CD8-positive, alpha-beta memory T cell (primary cell): Measurements from ENCODE around the gene RPS3. TPM values are rescaled to one million over a fixed set of nuclear protein-coding genes. Genes with fewer than 3 reads are reported as not detected.

ENCODE experiments used
- CTCF ChIA-PET: fragments of 350-600 bp; sonication (Branson Sonifier 250); formaldehyde crosslinking; loops from one replicate; lab custom pipeline; 2021; ENCODE audit warnings: antibody characterized with exemption; lab: Charles Lee
- POLR2A ChIA-PET: fragments of 350-600 bp; sonication (Branson Sonifier 250); formaldehyde crosslinking; loops from one replicate; lab custom pipeline; 2021; ENCODE audit warnings: antibody characterized with exemption; lab: Charles Lee
- DNase-seq, 5 donors: peaks; one replicate each; pipeline versions ENCODE4 v3.0.0 to v3.0.0-alpha.2; 2020 to 2022; ENCODE audit warnings: mixed read lengths in 1 of 5
- H3K27ac ChIP-seq: one replicate; pipeline ENCODE4 v1.7.0; 2013; ENCODE audit warnings: low read depth, mild to moderate bottlenecking, low read length, moderate library complexity
- H3K27me3 ChIP-seq: 2 replicates; pipeline ENCODE4 v1.7.0; 2013; ENCODE audit warnings: low read length, mild to moderate bottlenecking; ENCODE audit not compliant: insufficient read depth, poor library complexity, severe bottlenecking
- H3K36me3 ChIP-seq: 2 replicates; pipeline ENCODE4 v1.7.0; 2013; ENCODE audit warnings: mild to moderate bottlenecking, low read length, moderate library complexity; ENCODE audit not compliant: insufficient read depth
- H3K4me1 ChIP-seq: 2 replicates; pipeline ENCODE4 v1.7.0; 2013; ENCODE audit warnings: mild to moderate bottlenecking, low read length, moderate library complexity; ENCODE audit not compliant: insufficient read depth
- H3K4me3 ChIP-seq: 2 replicates; pipeline ENCODE4 v1.7.0; 2013; ENCODE audit warnings: mild to moderate bottlenecking, low read length
- H3K9me3 ChIP-seq: 2 replicates; pipeline ENCODE4 v1.7.0; 2013; ENCODE audit warnings: mild to moderate bottlenecking, low read length
- H3K27ac Mint-ChIP-seq, 8 donors: one replicate each; pipeline ENCODE4 v1.8.0; 2020 to 2021; ENCODE audit warnings: mixed read lengths in 8 of 8, mild to moderate bottlenecking in 6 of 8, inconsistent platforms in 3 of 8, moderate library complexity in 3 of 8
- H3K27me3 Mint-ChIP-seq, 2 donors: one replicate each; pipeline ENCODE4 v1.8.0; 2020 to 2021; ENCODE audit warnings: mixed read lengths in 2 of 2, mild to moderate bottlenecking in 1 of 2, moderate library complexity in 1 of 2
- H3K36me3 Mint-ChIP-seq, 3 donors: one replicate each; pipeline ENCODE4 v1.8.0; 2020 to 2021; ENCODE audit warnings: mixed read lengths in 3 of 3, inconsistent platforms in 1 of 3, mild to moderate bottlenecking in 1 of 3
- H3K4me1 Mint-ChIP-seq, 3 donors: one replicate each; pipeline ENCODE4 v1.8.0; 2020 to 2021; ENCODE audit warnings: mixed read lengths in 3 of 3, inconsistent platforms in 1 of 3, mild to moderate bottlenecking in 1 of 3
- H3K4me3 Mint-ChIP-seq, 7 donors: one replicate each; pipeline ENCODE4 v1.8.0; 2020 to 2021; ENCODE audit warnings: mixed read lengths in 7 of 7, mild to moderate bottlenecking in 6 of 7, moderate library complexity in 4 of 7, inconsistent platforms in 2 of 7
- H3K9me3 Mint-ChIP-seq, 5 donors: one replicate each; pipeline ENCODE4 v1.8.0; 2020 to 2022; ENCODE audit warnings: mixed read lengths in 5 of 5, mild to moderate bottlenecking in 3 of 5, moderate library complexity in 2 of 5, inconsistent platforms in 1 of 5
- polyA plus RNA-seq: library from polyadenylated mRNA; unstranded; fragments of 300-500 nt; fragmentation: Illumina TruSeq; gene quantifications from one replicate; pipeline ENCODE4 v1.2.3, GENCODE V29; 2021
- total RNA-seq, 2 experiments: library from RNA; stranded (reverse); gene quantifications; one replicate each; pipeline ENCODE4 v1.2.3, GENCODE V29; 2021

The RPS3 gene
- total and polyA plus RNA-seq, 3 experiments from 2014 or later, result 3,916 to 4,910 (median 3,935) TPM

DNA sequence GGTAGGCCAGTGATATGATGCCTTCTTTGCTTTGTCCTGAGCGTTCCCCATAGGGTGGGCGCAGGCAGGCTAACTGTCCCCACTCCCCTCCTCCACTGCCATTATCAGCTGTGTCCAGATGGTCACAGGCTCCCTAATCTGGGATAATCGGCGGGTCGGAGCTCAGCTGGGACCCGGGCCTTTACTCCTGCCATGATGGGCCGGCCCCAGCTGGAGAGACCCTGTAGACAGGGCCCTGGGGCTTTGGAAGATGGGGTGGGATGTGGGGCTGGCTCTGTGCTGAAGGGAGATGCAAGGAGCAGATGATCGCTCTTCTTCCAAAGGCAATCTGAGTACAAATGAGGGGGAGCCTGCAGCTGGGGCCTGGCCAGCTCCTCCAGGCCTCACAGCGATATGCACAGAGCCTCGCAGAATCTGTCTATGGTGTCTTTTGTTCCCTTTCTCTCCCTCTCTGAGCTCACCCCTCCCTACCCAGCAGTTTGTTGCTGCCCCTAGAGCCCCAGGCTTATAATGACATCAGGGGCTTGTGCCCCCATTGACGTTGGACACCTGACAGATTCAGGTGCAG is 21.8 kb downstream of the RPS3 start:
- CTCF ChIA-PET, result no interaction called here
- Mint-ChIP-seq H3K27ac (peak overlapping the region in 1 of 8 donors; percentile 7), H3K9me3 (no peaks in the 10 kb centered on the region), H3K36me3 (peaks cover 0 to 31% (median 0%) of the 10 kb centered on the region in 3 donors), H3K4me3 (no peak overlapping the region), H3K4me1 (no peaks in the 10 kb centered on the region), H3K27me3 (no peaks in the 10 kb centered on the region)
- Histone ChIP-seq H3K36me3 (peaks cover 8% of the 10 kb centered on the region), H3K4me1 (no peaks in the 10 kb centered on the region), H3K27ac (no peak overlapping the region), H3K27me3 (no peaks in the 10 kb centered on the region), H3K9me3 (no peaks in the 10 kb centered on the region), H3K4me3 (no peak overlapping the region)
- POLR2A ChIA-PET, result no interaction called here
- no peak for DNase-seq

DNA sequence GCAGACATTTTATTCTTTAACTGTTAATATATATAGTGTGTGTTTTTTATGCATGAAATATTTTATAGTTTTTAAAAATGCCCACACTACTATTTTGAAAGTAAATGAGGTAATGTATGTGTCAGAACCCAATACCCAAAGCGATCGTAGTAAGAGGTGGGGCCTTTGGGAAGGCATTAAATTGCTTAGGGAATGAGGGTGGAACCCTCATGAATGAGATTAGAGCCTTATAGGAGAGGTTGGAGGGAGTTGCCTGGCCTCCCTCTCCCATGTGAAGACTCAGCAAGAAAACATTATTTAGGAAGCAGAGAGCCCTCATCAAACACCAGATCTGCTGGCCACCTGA is 22.6 kb downstream of the RPS3 start:
- no peak overlapping the region for H3K4me3 Mint-ChIP-seq
- no peaks in the 10 kb centered on the region for H3K4me1 Mint-ChIP-seq
- ChIA-PET POLR2A (no interaction called here), CTCF (interaction anchor here (1.0 kb wide), 1 partner anchor 14 kb away, joined by 3 read pairs; no protein-coding TSS in a partner anchor)
- Histone ChIP-seq H3K27me3 (no peaks in the 10 kb centered on the region), H3K36me3 (peaks cover 8% of the 10 kb centered on the region), H3K4me3 (no peak overlapping the region), H3K9me3 (no peaks in the 10 kb centered on the region), H3K27ac (no peak overlapping the region), H3K4me1 (no peaks in the 10 kb centered on the region)
- H3K36me3 Mint-ChIP-seq, result peaks cover 0 to 27% (median 0%) of the 10 kb centered on the region in 3 donors
- H3K9me3 Mint-ChIP-seq, result no peaks in the 10 kb centered on the region
- H3K27ac Mint-ChIP-seq, result peak overlapping the region in 1 of 8 donors; percentile 11
- DNase-seq, result no peak
- no peaks in the 10 kb centered on the region for H3K27me3 Mint-ChIP-seq

DNA sequence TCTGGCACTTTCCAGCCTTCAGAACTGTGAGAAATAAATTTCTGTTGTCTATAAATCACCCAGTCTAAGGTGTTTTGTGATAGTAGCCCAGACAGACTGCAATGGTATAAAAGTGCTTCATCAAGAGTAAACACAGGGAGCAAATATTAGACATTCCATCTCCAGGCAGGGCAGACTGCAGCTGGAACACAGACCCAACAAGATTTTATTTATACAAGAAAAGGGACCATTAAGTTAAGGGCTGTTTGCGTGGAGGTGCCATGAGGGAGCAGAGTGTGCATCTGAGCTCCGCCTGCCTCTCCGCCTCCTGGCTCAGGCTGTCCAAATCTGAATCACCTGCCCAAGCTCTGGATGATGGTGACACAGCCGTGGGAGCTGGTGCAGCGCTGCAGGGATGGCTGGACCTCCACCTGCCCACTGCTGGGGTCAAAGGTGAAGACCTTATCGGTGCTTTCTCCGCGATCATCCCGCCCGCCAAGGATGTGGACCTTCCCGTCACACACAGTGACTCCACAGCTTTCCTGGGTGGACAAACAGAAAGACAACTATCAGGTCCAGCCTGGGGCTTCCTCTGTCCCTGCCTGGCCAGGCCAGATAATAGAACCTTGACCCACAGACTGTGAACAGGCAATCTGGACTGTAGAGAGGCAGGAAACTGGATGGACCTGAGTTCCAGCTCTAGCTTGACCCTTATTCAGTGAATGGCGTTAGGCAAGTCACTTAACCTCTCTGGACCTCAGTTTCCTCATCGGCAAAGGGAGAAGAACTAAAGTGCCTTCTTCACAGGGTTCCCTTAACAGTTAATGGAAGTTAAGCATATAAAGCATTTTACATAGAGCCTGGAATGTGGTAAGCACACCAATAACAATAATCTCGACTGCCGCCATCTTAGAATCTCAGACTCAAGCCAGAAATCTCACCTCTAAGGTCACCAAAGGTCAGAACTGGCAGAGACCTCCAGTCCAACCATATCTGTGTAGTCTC is 23.2 kb downstream of the RPS3 start:
- no peaks in the 10 kb centered on the region for H3K9me3 ChIP-seq
- no peaks in the 10 kb centered on the region for H3K27me3 ChIP-seq
- peaks cover 8% of the 10 kb centered on the region for H3K36me3 ChIP-seq
- Mint-ChIP-seq H3K4me3 (no peak overlapping the region), H3K9me3 (no peaks in the 10 kb centered on the region), H3K27ac (peak overlapping the region in 3 of 8 donors; percentile 11 to 84 (median 61)), H3K4me1 (no peaks in the 10 kb centered on the region), H3K27me3 (no peaks in the 10 kb centered on the region), H3K36me3 (peaks cover 0 to 25% (median 0%) of the 10 kb centered on the region in 3 donors)
- H3K27ac ChIP-seq, result no peak overlapping the region
- DNase-seq, result no peak
- no peaks in the 10 kb centered on the region for H3K4me1 ChIP-seq
- CTCF ChIA-PET, result interaction anchor here (1.0 to 1.4 kb wide), 2 partner anchors 15 kb away, joined by 3 to 4 read pairs; no protein-coding TSS in a partner anchor
- no peak overlapping the region for H3K4me3 ChIP-seq
- POLR2A ChIA-PET, result no interaction called here

DNA sequence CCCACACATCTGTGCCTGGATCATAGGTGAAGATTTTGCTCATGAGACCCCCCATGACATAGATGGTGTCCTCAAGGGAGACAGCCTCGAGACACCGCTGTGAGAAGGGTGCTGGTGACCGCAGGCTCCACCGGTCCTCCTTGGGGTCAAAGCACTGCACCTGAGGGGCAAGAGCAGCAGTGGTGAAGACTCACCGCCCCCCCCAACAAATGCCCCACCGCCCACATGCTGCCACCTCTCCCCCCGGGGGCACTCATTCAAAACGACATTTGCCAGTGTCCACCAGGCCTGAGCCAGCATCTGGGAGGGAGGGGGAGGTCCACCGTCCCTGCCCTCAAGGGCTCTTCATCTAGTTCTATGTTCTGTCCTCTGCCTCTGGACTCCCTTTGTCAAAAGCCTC is 24.4 kb downstream of the RPS3 start:
- Mint-ChIP-seq H3K36me3 (peaks cover 0 to 22% (median 0%) of the 10 kb centered on the region in 3 donors), H3K9me3 (no peaks in the 10 kb centered on the region), H3K4me3 (no peak overlapping the region), H3K27me3 (peaks cover 3 to 6% of the 10 kb centered on the region in 2 donors), H3K27ac (peak overlapping the region in 2 of 8 donors; percentile 7 to 26), H3K4me1 (peaks cover under 1 to 9% (median 7%) of the 10 kb centered on the region in 3 donors)
- Histone ChIP-seq H3K9me3 (no peaks in the 10 kb centered on the region), H3K4me3 (no peak overlapping the region), H3K27me3 (no peaks in the 10 kb centered on the region), H3K36me3 (peaks cover 8% of the 10 kb centered on the region), H3K4me1 (no peaks in the 10 kb centered on the region), H3K27ac (no peak overlapping the region)
- POLR2A ChIA-PET, result no interaction called here
- no peak for DNase-seq
- CTCF ChIA-PET, result interaction anchor here (1.4 kb wide), 1 partner anchor 16 kb away, joined by 4 read pairs; no protein-coding TSS in a partner anchor

DNA sequence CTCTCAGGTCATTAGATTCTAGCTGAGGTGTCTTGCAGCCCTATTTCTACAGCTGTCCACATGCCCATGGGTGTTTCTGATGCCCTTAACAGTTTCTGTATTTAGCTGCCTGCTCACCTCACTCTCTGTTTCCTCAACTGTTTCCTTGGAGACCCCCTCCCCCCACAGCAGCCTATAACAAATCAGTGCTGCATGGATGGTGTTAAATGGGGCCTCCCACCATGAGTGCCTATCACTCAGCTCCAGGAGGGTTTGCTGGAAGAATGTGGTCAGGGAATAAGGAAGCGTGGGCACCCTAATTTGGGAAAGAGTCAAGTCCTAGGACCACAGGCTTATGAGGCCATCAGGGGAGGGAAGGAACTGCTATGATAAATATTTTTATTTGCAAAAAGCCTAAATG is 25.1 kb downstream of the RPS3 start:
- Histone ChIP-seq H3K9me3 (no peaks in the 10 kb centered on the region), H3K27me3 (no peaks in the 10 kb centered on the region), H3K4me1 (peaks cover 2% of the 10 kb centered on the region), H3K36me3 (peaks cover 8% of the 10 kb centered on the region), H3K27ac (no peak overlapping the region), H3K4me3 (no peak overlapping the region)
- POLR2A ChIA-PET, result no interaction called here
- Mint-ChIP-seq H3K27ac (peak overlapping the region in 2 of 8 donors; percentile 7 to 70), H3K36me3 (peaks cover 0 to 22% (median 0%) of the 10 kb centered on the region in 3 donors), H3K27me3 (peaks cover 10 to 13% of the 10 kb centered on the region in 2 donors), H3K4me1 (peaks cover 8 to 15% (median 14%) of the 10 kb centered on the region in 3 donors), H3K4me3 (no peak overlapping the region), H3K9me3 (peaks cover 0 to 3% (median 0%) of the 10 kb centered on the region in 5 donors)
- CTCF ChIA-PET, result interaction anchor here (1.4 kb wide), 1 partner anchor 16 kb away, joined by 4 read pairs; no protein-coding TSS in a partner anchor
- DNase-seq, result no peak

DNA sequence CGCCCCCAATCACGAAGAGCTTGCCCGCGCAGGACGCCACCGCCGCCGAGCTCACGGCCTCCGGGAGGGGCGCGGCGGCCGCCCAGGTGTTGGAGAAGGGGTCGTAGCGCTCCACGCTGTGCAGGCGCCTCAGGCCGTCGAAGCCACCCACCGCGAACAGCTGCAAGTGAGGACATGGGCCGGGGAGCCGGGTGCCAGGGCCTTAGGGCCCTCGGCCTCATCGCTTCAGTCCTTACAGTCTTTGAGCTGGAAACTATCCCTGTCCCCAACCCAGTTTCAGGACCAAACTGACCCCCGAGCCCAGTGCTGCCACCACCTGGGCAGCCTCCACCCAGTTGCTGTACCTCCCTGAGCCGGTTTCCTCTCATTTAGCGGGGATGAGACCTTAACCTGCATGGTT is 26.1 kb downstream of the RPS3 start:
- Histone ChIP-seq H3K4me3 (no peak overlapping the region), H3K27me3 (peaks cover under 1% of the 10 kb centered on the region), H3K36me3 (peaks cover 8% of the 10 kb centered on the region), H3K27ac (no peak overlapping the region), H3K9me3 (no peaks in the 10 kb centered on the region), H3K4me1 (peaks cover 5% of the 10 kb centered on the region)
- Mint-ChIP-seq H3K36me3 (peaks cover 0 to 22% (median 0%) of the 10 kb centered on the region in 3 donors), H3K27me3 (peaks cover 11 to 14% of the 10 kb centered on the region in 2 donors), H3K27ac (no peak overlapping the region), H3K4me3 (no peak overlapping the region), H3K4me1 (peaks cover 9 to 17% (median 15%) of the 10 kb centered on the region in 3 donors), H3K9me3 (peaks cover 0 to 4% (median 0%) of the 10 kb centered on the region in 5 donors)
- POLR2A ChIA-PET, result no interaction called here
- no peak for DNase-seq
- CTCF ChIA-PET, result interaction anchor here (0.7 to 2.3 kb wide), 6 partner anchors 8 to 83 kb away, joined by 3 to 8 read pairs (median 3); no protein-coding TSS in a partner anchor

DNA sequence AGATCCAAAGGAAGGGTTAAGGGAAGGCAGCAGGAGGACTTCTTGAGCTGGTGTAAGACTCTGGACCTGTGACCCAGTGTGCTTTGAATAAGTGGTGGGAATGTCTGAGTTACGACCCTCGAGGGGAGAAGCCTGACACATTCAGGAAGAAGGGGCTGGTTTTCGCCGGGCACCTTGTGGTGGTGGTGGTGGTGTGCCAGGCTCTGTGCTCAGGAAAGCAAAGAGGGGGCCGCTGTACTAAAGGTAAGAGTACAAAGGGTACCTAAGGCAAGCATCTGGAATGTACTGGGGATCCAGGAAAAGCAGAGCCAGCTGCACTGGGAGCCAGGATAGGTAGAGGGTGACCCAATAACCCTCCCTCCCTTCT is 27.4 kb downstream of the RPS3 start:
- Histone ChIP-seq H3K36me3 (peaks cover 8% of the 10 kb centered on the region), H3K4me1 (peaks cover 5% of the 10 kb centered on the region), H3K27me3 (peaks cover 8% of the 10 kb centered on the region), H3K4me3 (no peak overlapping the region), H3K9me3 (no peaks in the 10 kb centered on the region), H3K27ac (no peak overlapping the region)
- ChIA-PET POLR2A (no interaction called here), CTCF (interaction anchor here (2.3 kb wide), 1 partner anchor 18 kb away, joined by 8 read pairs; no protein-coding TSS in a partner anchor)
- H3K9me3 Mint-ChIP-seq, result peaks cover 0 to 4% (median 0%) of the 10 kb centered on the region in 5 donors
- H3K4me1 Mint-ChIP-seq, result peaks cover 18 to 27% (median 23%) of the 10 kb centered on the region in 3 donors
- no peak for DNase-seq
- H3K27me3 Mint-ChIP-seq, result peaks cover 19 to 26% of the 10 kb centered on the region in 2 donors
- peaks cover 0 to 17% (median 0%) of the 10 kb centered on the region in 3 donors for H3K36me3 Mint-ChIP-seq
- no peak overlapping the region for H3K4me3 Mint-ChIP-seq
- no peak overlapping the region for H3K27ac Mint-ChIP-seq
